Right lobe of liver (tissue), 4 donors: ENCODE results near the gene SHISA6.

ENCODE experiments used
- CTCF ChIP-seq, 4 donors: fragments of 200-600 bp in 3 of 4; fragments of 450-650 bp in 1 of 4; IDR thresholded peaks; one replicate each; pipeline versions ENCODE4 v1.5.1 to v1.8.0; 2016 to 2022; ENCODE audit warnings: antibody characterized with exemption in 4 of 4, mild to moderate bottlenecking in 2 of 4
- POLR2A ChIP-seq: fragments of 450-650 bp; IDR thresholded peaks from one replicate; pipeline ENCODE4 v1.6.1; 2017; ENCODE audit warnings: antibody characterized with exemption, mild to moderate bottlenecking
- donor health status: DM: no; HTN: no; CAD: no.
- donor health status: DM: no; HTN: no; CAD: no.
- donor health status: DM: no; HTN: yes; CAD: no.

- TF ChIP-seq CTCF (IDR thresholded peaks at IDR 0.05) (no peak), POLR2A (no peak)
Measured at GRCh38 chr17:11366272-11366850, 125.3 kb downstream of the SHISA6 start.
